NT2/D1 (cell line): ENCODE data around the gene TMPRSS2.

ENCODE experiments used
- SUZ12 ChIP-seq: IDR thresholded peaks from 2 replicates; pipeline ENCODE4 v1.6.1; 2011; ENCODE audit not compliant: insufficient read length, insufficient read depth; ENCODE audit errors: extremely low read depth
- YY1 ChIP-seq: IDR thresholded peaks from 2 replicates; pipeline ENCODE4 v1.6.1; 2011; ENCODE audit not compliant: insufficient read length, insufficient read depth
- ZNF274 ChIP-seq: IDR thresholded peaks from 2 replicates; pipeline ENCODE4 v1.6.1; 2011; ENCODE audit warnings: mild to moderate bottlenecking, low read depth, low read length

DNA sequence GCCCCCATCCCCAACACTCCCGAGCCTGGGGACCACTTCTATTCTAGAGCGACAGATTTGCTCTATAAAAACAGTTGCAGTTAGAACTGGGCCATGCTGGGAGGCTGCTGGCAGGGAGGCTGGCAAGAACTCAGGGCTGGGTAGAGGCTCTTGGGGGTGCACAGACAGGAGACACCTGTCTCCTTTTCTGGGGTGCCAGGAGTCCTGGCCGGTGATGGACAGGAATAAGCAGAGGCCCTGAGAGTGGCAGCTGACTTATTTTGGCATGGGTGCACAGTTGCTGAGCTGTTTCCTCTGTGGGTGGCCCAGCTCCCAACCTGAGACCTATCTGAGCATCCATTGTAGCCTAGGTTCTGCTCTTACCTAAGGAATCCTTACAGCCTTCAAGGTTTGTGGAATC, 39.2 kb upstream of the TMPRSS2 start:
- TF ChIP-seq YY1: no peak
- no peak for TF ChIP-seq SUZ12
- TF ChIP-seq ZNF274: no peak
